GM13977 (cell line): ENCODE results near the gene DESI1.

Experiments
- DNase-seq: peaks from one replicate; pipeline ENCODE4 v3.0.0; 2012; ENCODE audit warnings: low spot score
- in situ Hi-C: fragments of 300-500 bp; cut with MboI; formaldehyde crosslinking; loops from one replicate; pipeline ENCODE4 v1.12.0; 2022; ENCODE audit warnings: low sequenced_read_pairs, low pct_unique_long_range_greater_than_20kb, mixed read lengths, inconsistent platforms; ENCODE audit not compliant: unreplicated experiment
- TF ChIP-seq, protein P1 (sequence below): IDR thresholded peaks from 2 replicates; pipeline ENCODE4 v1.5.1; 2012; ENCODE audit warnings: mild to moderate bottlenecking, control low read depth; ENCODE audit not compliant: insufficient read depth; ENCODE audit errors: extremely low read depth, missing control alignments

Gene DESI1

DNA sequence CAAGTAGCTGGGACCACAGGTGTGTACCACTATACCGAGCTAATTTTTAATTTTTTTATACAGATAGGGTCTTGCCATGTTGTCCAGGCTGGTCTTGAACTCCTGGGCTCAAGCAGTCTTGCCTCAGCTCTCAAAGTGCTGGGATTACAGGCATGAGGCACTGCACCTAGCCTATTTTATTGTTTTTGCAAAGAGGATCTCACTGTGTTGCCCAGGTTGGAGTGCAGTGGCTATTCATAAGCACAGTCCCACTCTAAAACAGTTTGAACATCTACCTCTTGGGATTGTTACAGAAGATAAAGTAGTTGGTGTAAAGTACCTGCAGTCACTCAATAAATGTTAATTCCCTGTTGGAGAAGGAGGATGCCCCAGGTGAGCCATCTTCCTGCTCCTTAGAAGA is 29.4 kb upstream of the DESI1 start:
- TF ChIP-seq, protein P1, sequence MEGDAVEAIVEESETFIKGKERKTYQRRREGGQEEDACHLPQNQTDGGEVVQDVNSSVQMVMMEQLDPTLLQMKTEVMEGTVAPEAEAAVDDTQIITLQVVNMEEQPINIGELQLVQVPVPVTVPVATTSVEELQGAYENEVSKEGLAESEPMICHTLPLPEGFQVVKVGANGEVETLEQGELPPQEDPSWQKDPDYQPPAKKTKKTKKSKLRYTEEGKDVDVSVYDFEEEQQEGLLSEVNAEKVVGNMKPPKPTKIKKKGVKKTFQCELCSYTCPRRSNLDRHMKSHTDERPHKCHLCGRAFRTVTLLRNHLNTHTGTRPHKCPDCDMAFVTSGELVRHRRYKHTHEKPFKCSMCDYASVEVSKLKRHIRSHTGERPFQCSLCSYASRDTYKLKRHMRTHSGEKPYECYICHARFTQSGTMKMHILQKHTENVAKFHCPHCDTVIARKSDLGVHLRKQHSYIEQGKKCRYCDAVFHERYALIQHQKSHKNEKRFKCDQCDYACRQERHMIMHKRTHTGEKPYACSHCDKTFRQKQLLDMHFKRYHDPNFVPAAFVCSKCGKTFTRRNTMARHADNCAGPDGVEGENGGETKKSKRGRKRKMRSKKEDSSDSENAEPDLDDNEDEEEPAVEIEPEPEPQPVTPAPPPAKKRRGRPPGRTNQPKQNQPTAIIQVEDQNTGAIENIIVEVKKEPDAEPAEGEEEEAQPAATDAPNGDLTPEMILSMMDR: no peak
- in situ Hi-C loops: no loop called here
- no peak for DNase-seq

DNA sequence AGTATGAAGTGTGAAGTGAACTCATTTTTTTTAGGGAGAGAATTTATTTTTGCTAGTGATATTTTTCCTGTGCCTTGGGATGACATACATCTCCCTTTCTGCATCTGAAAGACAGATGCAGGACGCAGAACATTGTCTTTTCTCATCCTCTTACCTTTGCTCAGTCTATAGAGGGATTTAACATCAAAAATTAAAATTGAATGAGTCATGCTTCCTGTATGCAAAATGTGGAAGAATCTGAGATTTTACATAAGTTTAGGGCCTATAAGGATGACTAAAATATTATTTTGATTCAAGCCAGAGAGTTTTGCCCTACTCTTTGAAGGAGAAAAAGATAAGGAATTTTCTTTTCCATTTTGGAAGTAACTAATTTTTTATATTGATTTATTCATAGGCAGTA is 27.6 kb upstream of the DESI1 start:
- TF ChIP-seq, protein P1: no peak
- no peak for DNase-seq
- in situ Hi-C loops: no loop called here

DNA sequence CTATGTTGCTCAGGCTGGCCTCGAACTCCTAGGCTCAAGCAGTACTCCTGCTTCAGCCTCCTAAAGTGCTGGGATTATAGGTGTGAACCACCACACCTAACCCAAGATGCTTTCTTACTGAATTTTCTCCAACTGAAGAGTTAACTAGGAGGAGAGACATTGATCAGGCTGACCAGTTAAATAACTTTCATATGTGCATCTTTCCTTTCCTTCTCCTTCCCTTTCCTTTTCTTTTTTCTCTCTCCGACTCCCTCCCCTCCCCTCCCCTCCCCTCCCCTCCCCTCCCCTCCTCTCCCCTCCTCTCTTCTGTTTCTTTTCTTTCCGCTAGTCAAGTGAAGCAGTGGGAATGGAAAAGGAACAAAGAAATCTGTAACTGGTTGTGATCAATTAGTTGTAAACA is 26.9 kb upstream of the DESI1 start:
- in situ Hi-C loops: no loop called here
- TF ChIP-seq, protein P1: no peak
- DNase-seq: no peak

DNA sequence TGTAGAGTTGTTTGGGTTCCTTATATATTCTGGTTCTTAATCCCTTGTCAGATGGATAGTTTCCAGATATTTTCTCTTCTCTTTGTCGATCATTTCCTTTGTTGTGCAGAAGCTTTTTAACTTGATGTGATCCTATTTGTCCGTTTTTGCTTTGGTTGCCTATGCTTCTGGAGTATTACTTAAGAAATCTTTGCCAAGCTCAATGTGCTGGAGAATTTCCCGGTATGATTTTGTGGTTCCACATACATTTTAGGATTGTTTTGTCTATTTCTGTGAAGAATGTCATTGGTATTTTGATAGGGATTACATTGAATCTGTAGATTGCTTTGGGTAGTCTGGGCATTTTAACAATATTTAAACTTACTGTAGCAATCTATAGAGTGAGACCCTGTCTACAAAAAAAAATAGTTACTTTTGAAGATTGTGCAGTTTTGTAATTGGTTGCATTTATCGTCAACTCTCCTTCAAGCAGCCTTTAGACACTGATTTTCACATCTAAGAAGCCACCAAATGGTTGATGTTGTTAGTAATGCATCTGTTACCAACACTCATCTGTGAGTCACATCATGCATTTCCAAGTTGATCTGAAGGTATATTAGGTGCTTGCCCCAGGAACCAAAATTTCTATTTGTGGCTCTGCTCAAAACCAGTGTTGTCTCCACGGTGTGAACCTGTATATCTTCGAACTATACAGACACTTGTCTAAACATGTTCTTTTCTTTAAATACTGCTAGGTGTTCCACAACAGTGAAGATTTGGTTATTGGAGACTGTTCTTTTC is 21.7 kb upstream of the DESI1 start:
- TF ChIP-seq, protein P1: no peak
- in situ Hi-C loops: no loop called here
- no peak for DNase-seq

DNA sequence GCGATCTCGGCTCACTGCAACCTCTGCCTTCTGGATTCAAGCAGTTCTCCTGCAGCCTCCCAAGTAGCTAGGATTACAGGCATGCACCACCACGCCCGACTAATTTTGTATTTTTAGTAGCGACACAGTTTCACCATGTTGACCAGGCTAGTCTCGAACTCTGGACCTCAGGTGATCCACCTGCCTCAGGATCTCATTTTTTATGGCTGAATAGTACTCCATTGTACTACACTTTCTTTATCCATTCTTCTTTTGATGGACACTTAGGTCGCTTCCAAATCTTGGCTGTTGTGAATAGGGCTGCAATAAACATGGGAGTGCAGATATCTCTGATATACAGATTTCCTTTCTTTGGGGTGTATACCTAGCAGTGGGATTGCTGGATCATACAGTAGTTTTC is 21.0 kb upstream of the DESI1 start:
- TF ChIP-seq, protein P1: no peak
- in situ Hi-C loops: no loop called here
- DNase-seq: no peak

DNA sequence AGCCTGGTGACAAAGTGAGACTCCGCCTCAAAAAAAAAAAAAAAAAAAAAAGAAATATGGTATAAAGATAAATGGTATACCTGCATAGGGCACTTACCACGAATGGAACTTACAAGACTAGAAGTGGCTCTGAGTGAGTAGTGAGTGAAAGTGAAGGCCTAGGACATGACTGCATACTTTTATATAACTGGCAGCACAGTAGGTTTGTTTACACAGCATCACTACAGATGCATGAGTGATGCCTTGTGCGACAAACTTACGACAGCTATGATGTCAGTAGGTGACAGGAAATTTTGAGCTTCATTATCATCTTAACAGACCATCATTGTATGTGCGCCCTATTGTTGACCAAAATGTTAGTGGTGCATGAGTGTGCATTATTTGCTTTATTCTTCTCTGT is 17.9 kb upstream of the DESI1 start:
- TF ChIP-seq, protein P1: no peak
- no peak for DNase-seq

More for the DNA sequence above, 17.9 kb upstream of the DESI1 start:
- in situ Hi-C loops: no loop called here
